Stimulated activated naive CD4-positive, alpha-beta T cell (primary cell): ENCODE results near the gene TAF6.

Experiments used
- DNase-seq, 6 experiments: peaks; one replicate each; lab custom pipeline; 2025; lab: John Stamatoyannopoulos, UW

TAF6 gene

DNA sequence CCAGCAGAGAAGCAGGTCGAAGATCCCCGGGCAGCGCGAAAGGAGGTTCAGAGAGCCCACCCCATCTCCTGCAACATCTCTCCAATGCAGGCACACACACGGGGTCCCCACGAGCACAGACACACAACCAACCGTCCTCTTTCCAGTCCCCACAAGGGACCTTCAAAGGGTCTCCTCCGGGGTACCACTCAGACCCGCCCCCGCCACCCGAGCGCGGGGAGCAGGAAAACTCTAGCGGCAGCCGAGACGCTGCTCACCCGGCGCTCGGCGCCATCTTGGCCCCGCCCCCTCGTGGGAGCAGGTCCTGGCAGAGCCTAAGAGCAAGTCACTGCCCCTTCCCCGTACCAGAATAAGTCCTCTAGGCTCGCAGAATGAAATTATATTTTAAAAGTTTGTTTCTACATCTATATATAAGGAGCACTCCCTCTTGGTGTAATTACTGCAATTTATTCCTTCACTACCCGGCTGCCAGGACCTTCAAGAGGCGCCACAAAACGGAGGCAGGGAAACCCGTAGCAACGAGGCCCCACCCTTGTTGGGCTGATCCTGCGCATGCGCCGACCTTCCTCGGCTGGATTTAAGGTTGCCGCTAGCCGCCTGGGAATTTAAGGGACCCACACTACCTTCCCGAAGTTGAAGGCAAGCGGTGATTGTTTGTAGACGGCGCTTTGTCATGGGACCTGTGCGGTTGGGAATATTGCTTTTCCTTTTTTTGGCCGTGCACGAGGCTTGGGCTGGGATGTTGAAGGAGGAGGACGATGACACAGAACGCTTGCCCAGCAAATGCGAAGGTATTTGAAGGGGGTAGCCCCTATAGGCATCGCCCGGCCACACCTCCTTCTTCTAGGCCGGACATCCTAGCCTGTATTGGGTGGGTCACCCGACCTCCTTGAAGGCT lies at the start of gene TAF6, which contains the start of gene CNPY4:
Gene TAF6, minus strand, starts transcription at position 287 of the 898 bp plus-strand sequence. CDS start 5,149 bp downstream, outside the sequence.
Gene CNPY4, plus strand, starts transcription at position 563 of the 898 bp plus-strand sequence. Its CDS starts 111 bp downstream, at position 674.
- peak; percentile 91 to 99 (median 94) for DNase-seq

DNA sequence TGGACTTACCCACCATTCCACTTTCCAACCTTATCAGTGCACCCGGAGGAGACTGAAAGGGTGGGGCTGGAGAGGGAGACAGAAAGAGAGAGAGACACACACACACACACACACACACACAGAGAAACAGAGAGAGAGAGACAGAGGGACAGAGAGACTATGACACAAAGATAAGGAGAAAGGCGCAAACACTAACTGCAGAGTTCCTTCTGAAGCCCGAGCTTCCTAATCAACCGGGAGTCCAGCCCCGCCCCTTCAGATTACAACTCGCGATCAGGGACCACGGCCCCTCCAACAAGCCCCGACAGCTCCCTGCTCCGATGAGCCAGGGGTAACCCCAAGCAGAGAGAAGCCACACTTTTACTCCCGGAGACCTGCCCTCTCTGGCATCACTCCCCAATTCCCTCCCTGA lies 48.8 kb upstream of the TAF6 start:
- peak in 3 of 6 experiments; percentile 20 to 34 (median 27) for DNase-seq

DNA sequence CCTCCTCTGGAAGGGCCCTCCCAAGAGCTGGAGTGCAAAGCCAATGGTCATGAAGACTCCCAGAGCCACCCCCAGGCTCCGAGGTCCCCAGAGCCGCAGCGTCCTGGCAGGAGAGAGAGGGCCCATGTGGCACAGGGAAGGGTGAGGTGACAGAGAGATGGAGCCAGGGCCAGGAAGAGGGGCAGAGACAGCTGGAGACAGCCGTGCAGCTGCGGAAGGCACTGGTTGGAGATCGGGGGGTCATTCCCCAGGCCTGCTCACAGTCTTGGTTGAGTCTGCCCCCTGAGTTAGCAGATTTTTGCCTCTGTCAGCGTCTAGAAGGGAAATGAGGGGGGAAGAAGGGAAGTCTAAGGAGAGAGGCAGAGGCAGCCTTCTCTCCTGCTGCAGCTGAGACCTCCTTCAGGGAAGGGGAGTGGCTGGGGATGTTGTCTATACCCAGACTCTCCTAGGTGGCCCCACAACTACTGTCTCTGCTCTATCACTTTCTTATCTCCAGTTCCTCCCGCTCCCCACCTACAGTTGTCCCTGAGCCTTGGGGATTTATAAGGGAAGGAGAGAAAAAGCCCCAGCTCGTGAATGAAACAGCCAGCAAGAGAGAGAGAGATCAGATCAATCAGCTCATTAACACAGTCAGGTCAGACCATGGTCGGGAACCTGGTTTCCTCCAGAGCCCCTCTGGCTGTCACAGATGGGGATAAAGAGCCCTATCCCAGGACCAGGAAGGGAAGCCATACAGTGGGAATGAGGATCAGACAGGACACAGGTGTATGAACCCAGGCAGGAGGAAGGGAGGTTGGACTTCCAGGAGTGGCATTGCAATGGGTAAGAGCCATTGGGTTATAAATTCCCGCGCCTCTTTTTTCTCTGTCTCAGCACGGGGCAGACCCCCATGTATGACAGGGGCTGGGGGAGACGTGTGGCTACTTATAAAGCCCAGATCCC lies 48.1 kb upstream of the TAF6 start:
- DNase-seq: peak in 1 of 6 experiments; percentile 19

DNA sequence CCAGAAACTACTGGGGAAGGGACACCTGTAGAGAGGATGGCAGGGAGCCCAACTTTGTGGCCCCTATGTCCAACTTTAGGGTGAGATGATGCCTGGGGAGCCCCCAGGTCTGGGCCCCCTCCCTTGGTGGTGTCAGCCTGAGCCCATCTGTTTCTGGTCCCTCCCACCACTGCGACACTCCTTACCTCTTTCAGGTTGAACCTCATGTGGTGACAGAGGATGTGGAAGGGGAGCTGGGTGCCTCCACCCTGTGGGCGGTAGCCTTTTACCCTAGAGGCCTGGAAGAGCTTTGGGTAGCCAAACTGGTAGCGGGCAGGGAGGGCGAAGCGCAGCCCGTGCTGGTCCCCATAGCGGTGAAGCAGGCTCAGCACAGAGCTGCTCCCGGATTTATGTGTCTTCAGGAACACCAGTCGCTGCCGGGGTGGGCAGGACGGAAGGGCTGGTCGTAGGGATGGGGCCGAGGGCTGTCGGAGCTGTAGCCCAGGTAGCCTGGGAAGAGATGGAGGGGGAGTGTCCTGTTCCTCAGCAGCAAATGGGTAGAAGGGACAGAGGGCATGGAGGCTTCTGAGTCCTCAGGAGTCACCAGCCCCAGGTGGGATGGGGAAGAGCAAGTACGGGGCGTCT lies 47.3 kb upstream of the TAF6 start:
- peak in 5 of 6 experiments; percentile 17 to 60 (median 39) for DNase-seq

DNA sequence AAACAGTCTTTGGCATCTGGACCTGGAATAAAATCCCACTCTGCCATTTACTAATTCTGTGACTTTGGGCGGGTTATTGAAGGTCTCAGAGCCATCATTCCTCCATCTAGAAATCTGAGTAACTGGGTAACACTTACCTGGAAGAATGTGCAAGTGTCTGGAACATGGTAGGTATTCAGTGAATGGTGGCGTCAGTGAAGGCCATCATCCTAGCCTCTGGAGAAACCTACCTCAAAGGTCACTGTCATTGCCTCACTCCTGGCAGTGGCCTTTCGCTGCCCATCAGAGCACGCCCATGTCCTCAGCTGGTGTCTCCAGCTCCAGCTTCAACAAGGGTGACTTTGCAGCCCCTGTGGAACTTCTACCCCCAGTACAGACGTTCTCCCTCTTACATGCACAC lies 44.7 kb upstream of the TAF6 start:
- no peak for DNase-seq

DNA sequence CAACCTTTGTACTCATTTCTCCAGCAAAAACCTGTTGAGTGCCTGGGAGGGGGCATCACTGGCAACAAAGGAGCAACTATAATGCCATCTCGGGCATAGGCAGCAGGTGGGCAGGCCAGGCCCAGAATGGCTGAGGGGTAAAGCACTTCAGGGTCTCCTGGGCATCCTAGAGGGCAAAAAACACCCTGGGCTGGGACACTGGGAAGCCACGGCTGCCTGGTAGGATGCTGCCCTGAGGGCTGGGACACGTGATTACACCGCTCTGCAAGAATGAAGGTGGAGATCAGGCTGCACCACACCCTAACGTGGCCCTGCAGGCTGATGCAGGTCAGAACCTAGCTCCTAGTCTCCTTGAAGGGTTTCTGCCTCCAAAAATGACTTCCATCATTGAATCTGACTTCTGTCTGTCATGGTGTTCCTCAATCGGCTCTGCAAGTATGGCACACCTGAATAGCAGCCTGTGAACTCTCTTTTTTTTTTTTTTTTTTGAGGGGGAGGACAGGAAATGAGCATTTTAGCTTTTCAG lies 43.9 kb upstream of the TAF6 start:
- DNase-seq: peak in 5 of 6 experiments; percentile 21 to 78 (median 60)

DNA sequence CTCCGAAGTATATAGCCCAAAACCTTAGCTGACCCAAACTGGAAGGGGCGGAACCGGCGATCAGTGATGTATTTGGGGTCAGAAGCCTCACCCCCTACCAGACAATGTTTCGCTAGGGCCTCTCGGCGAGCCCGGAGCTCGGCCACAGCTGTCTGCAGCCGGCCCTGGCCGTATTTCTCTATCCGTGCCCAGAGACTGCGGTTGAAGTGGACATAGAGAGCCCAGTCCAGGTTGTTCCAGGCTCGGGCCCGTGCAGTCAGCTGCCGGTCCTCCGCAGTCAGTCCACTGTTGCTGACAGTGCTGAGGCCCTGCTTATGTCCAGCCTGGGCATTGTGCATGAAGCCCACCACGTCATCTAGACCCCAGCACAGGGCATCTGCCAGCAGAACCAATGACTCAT lies 40.9 kb upstream of the TAF6 start:
- no peak for DNase-seq

DNA sequence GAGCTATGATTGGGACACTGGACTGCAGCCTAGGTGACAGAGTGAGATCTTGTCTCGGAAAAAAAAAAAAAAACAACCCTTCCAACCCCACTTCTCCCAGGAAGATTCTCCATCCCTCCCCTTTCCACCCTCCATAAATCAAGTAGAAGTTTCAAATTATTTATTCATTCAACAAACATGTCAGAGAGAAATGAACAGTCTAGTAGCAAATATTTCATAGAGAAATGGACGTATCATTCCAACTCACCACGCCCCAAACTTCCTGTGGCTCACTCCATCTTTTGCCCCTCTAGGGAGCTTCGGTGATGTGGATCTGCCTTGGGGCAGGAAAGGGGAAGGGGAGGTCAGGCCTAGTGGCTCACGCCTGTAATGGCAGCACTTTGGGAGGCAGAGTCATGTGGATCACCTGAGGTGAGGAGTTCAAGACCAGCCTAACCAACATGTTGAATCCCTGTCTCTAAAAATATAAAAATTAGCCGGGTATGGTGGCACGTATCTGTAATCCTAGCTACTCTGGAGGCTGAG lies 40.0 kb upstream of the TAF6 start:
- DNase-seq: no peak

DNA sequence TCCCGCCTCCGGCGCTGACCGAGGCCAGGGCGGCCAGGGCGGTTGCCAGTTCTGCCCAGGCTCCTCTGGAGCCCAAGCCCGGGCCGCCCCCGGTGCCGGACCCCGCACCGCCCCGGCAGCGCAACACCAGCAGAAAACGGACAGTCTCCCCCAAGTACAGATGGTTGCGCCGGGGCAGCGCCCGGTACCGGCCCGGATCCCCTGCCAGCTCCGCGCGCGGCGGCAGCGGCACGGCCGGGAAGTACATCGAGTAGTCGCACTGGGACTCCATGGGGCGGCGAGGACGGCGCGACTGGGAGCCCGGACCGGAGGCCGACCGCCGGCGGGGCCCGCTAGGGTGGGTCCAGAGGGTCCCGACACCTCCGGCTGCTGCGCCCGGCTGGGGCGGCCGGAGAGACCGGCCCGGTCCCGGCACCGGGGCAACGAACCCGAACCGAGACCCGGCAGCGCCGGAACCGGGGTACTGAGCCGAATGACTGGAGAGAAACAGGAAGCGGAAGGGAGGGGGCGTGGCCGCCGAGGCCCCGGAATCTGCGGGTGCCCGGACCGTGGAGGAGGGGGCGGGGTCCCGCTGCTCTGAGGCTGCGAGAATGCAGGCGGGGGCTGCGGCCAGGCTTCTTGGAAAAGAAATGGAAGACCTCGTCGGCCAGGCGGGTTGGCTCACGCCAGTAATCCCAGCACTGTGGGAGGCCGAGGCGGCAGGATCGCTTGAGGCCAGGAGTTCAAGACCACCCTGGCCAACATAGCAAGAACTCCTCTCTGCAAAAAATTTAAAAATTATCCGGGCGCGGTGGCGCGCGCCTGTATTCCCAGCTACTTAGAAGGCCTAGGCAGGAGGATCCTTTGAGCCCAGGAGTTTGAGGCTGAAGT lies 39.3 kb upstream of the TAF6 start, which contains the start of gene TRAPPC14:
Gene TRAPPC14, minus strand, starts transcription at position 495 of the 870 bp plus-strand sequence. Its CDS starts 224 bp downstream, at position 271.
- DNase-seq: peak; percentile 74 to 89 (median 86)

DNA sequence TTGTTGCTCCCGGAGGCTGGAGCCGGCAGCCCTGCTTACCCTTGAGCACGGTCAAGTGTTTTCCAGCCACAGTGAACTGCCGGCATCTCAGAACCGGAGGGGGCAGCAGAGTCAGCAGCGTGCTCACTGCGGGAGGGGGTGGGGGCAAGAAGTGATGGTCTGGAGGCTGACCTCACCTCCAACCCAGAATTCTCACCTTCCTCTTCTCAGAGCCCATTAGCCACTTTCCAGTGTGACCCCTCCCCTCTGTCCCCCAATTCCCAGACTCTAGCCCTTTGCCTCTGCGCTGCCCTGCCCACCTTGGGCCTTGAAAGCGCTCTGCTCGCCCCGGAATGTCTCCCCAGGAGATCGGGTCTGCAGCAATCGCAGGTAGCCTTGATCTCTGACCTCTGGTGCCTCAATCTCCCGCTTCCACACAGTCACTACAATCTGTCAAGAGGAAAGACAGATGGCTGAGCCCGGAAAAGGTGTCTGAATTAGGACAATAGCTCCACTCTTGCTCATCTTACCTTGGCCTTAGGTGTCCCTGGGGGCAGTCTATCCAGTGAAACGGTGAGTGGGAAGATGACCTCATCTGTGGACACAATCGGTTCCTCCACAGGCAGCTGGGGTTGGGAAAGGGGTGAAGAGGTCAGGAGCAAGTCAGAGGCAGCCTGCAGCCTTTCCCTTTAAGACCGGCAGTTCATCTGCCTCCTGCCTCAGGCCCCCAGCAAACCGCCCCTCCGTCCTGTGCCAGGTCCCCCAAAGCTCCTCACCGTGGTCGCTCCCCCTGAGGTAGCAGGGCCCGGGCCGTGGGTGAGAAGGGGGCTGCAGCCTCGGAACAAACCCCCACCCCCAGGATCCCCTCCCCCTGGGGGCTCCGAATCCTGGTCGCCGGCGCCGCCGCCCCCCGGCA lies 38.4 kb upstream of the TAF6 start:
- DNase-seq: no peak

DNA sequence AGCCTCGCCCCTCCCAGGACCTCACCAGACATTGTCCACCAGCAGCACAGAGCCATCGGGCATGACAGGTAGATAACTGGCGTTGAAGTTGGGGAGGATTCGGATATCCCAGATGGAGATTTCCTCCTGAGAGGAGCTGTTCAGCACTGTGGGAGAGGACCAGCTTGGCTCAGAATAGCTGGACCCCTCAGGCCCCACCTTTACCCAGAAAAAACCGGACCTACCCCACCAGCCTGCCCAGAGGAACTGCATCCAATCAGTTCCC lies 37.8 kb upstream of the TAF6 start:
- no peak for DNase-seq

DNA sequence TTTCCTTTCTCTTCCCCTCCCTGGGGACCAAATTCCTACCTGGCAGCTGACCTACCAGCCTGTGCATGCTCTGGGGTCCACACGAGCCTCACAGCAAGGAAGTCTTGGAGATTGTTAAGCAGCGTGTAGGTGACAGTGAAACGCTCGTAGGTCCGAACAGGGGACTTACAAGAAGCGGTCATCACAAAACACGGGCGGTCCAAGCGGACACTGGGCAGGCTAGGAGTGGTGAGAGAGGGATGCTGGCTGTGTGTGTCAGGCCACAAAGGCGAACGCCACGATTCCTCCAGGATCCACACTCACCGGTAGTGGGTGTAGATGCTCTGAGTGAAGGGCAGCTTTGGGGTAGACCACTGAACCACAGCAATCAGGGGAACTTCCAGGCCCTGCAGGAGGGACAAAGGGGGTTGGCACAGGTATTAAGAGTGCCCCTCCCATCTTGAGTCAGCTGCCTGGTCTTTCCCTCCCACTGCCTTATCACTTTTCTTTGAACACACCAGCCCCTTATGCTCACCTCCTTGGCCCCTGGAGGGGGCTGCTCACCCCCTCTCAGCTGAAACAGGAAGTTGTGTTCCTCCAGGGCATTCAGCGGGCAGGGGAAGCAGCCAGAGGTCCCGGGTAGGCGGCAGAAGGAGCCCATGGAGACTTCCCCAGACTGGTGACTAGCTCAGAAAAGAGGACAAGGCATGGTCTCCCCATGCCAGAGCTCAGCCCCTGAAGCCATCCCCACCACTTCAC lies 37.3 kb upstream of the TAF6 start:
- DNase-seq: peak in 1 of 6 experiments; percentile 22

DNA sequence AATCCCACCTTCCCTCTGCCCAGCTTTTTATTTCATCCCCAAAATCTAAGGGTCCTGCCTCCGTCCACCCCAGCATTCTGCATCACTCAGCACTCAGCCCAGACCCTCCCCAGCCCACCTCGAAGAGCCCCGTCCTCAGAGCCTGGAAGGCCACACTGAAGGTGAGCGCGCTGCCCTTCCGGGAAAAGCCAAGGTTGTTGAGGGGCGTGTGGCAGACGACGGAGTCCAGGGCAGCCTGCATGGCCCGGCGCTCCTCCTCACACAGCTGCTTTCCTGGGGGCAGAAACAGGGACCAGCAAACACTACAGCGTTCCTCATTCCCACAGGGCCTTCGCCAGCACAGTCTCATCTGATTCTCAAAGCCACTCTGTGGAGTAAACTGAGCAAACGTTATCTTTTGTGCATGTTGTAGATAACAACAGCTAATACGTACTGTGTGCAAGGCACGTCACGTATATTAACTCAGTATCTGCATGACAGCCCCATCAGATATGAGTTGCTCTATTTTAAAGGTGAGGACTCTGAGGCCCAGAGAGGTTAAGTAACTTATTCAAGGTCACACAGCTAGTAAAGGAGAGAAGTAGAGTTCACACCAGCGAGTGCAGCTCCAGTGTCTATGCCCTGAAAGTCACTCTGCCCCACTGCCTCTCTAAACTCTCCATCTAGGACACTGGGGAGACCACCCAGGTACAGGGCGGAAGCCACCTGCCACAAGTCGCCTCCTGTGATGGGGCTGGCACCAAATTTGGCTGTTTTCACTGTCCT lies 36.6 kb upstream of the TAF6 start:
- DNase-seq: no peak

DNA sequence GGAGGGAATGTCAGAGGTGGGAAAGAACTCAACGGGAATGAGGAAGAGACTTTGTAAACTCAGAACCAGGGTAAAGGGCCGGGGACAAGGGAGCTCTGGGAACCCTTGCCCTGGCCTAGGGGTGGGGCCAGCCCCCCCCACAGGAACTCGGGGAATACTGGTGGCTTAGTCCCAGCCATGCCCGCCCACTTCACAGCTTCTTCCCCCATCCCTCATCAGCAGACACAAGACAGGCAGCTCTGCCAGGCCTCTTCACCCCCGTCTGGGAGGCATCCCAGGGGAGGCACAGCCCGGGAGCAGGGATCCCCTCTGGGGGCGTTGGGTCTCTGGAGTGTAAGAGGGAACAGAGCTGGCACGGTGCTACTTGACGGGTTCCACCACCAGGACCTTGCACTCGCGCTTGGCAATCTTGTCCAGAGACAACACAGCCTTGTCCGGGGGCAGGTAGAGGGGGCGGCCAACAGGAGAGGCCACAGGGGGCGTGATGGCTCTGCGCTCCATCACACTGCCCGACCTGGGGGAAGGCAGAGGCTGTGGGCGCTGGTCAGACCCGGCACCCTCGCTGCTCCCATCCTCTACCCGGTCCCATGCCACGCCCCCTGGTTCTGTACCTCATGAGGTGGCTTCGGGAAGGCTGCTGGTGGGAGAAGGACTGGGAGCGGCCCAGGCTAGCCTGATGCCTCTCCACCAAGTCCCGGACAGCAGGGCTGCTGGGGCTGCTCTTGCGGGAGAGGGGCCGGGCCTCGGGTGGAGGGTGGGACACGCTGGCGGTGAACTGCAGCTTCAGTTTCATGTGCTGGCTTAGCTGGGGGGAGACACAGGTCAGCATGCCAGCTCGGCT lies 35.7 kb upstream of the TAF6 start:
- no peak for DNase-seq

DNA sequence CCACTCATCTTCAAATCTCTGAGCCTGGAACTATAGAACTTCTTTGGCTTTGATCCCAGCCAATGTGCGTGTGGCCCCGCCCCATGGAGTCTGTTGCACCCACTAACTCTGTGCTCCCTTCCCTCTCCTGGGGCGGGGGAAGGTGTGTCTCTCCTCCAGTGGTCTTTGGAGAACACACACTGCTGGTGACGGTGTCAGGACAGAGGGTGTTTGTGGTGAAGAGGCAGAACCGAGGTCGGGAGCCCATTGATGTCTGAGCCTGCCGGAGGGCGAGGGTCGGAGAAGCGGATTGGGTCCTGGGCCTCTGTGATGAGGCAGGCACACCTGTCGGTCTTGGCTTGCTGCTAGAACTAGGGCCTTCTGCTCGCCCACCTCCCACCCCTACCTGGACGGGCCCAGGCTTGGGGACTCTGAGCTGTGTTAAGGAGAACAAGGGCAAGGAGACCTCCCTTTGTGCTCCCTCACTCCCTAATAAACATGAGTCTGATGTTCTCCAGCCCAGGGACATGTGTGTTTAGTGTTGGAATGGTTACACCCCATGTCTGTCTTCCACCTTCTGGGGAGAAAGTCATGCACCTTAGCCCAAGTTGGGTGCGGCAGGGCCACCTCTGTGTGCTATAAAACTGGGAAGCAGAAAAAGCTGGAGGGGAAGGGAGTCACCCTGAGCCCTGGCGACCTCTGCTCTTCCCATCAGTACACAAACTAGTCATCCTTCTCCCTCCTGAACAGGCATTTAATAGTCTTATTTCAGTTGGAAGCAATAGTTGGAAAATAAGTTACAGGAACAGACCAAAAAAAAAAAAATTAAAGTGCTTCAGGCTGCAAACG lies 34.8 kb upstream of the TAF6 start:
- no peak for DNase-seq
